Measurements from ENCODE around the gene ARSI.

GRCh38 chr5:150271296-150271692, 31.4 kb downstream of the ARSI start:
- TF ChIP-seq, protein P1, sequence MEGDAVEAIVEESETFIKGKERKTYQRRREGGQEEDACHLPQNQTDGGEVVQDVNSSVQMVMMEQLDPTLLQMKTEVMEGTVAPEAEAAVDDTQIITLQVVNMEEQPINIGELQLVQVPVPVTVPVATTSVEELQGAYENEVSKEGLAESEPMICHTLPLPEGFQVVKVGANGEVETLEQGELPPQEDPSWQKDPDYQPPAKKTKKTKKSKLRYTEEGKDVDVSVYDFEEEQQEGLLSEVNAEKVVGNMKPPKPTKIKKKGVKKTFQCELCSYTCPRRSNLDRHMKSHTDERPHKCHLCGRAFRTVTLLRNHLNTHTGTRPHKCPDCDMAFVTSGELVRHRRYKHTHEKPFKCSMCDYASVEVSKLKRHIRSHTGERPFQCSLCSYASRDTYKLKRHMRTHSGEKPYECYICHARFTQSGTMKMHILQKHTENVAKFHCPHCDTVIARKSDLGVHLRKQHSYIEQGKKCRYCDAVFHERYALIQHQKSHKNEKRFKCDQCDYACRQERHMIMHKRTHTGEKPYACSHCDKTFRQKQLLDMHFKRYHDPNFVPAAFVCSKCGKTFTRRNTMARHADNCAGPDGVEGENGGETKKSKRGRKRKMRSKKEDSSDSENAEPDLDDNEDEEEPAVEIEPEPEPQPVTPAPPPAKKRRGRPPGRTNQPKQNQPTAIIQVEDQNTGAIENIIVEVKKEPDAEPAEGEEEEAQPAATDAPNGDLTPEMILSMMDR (IDR thresholded peaks at IDR 0.05), result no peak
- TF ChIP-seq POLR2AphosphoS5 (IDR thresholded peaks at IDR 0.05), result no peak
- no peak for TF ChIP-seq POLR2A (IDR thresholded peaks at IDR 0.05)
